ENCODE measurements around the gene SPTBN1. TPM values are rescaled to one million over a fixed set of nuclear protein-coding genes. Genes with fewer than 3 reads are reported as not detected.

Gene SPTBN1
- total and polyA plus RNA-seq, 2 donors (not counting 3 experiments of a cell fraction or from before 2014, with no cell fraction given), result 63.3 to 320 TPM

GRCh38 chr2:54468673-54469072, 12.5 kb downstream of the SPTBN1 start:
- BruUV-seq (replicated peaks), result no TSS peak
- H3K9me3 ChIP-seq (replicated peaks; ENCODE audit: control insufficient read depth, insufficient read depth, low read length), result no peaks in the 10 kb centered on the region
- ChIA-PET POLR2A (interaction anchor here (0.5 kb wide), 1 partner anchor 20 kb away, joined by 3 read pairs; no protein-coding TSS in a partner anchor), CTCF (no interaction called here)
- TF ChIP-seq GATA2 (IDR thresholded peaks at IDR 0.05; ENCODE audit: insufficient read depth, insufficient read length, low read depth, low read length), result no peak
- no peak for TF ChIP-seq POLR2AphosphoS5 (IDR thresholded peaks at IDR 0.05; ENCODE audit: insufficient read depth, low read depth, low read length)
- TF ChIP-seq, protein P1, sequence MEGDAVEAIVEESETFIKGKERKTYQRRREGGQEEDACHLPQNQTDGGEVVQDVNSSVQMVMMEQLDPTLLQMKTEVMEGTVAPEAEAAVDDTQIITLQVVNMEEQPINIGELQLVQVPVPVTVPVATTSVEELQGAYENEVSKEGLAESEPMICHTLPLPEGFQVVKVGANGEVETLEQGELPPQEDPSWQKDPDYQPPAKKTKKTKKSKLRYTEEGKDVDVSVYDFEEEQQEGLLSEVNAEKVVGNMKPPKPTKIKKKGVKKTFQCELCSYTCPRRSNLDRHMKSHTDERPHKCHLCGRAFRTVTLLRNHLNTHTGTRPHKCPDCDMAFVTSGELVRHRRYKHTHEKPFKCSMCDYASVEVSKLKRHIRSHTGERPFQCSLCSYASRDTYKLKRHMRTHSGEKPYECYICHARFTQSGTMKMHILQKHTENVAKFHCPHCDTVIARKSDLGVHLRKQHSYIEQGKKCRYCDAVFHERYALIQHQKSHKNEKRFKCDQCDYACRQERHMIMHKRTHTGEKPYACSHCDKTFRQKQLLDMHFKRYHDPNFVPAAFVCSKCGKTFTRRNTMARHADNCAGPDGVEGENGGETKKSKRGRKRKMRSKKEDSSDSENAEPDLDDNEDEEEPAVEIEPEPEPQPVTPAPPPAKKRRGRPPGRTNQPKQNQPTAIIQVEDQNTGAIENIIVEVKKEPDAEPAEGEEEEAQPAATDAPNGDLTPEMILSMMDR (IDR thresholded peaks at IDR 0.05; ENCODE audit: extremely low read depth in 1 of 2, insufficient read depth in 1 of 2, low read depth in 1 of 2, low read length in 2 of 2), result no peak
- TF ChIP-seq POLR2A (IDR thresholded peaks at IDR 0.05; ENCODE audit: low read depth, low read length), result no peak
- TF ChIP-seq, protein P2, sequence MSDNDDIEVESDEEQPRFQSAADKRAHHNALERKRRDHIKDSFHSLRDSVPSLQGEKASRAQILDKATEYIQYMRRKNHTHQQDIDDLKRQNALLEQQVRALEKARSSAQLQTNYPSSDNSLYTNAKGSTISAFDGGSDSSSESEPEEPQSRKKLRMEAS (IDR thresholded peaks at IDR 0.05; ENCODE audit: insufficient read depth, insufficient read length), result no peak
- no peak for TF ChIP-seq JUN (IDR thresholded peaks at IDR 0.05; ENCODE audit: borderline replicate concordance, insufficient read depth, insufficient read length, low read depth)
- no peak for TF ChIP-seq EZH2 (IDR thresholded peaks at IDR 0.05; ENCODE audit: borderline replicate concordance, low read depth, low read length, severe bottlenecking)
- TF ChIP-seq FOS (IDR thresholded peaks at IDR 0.05; ENCODE audit: borderline replicate concordance, insufficient read depth, low read length), result no peak
- TF ChIP-seq MYC (IDR thresholded peaks at IDR 0.05; ENCODE audit: low read depth, low read length), result no peak
- H2AFZ ChIP-seq (ENCODE audit: low read depth, low read length), result no peak overlapping the region
- no peak overlapping the region for H3K9ac ChIP-seq (replicated peaks; ENCODE audit: extremely low read depth, insufficient read depth, low read length)
- peaks cover 2% of the 10 kb centered on the region for H4K20me1 ChIP-seq (replicated peaks; ENCODE audit: control insufficient read depth, extremely low read depth, insufficient read depth, low read length)
- dilution Hi-C loops (cut with MboI; ENCODE audit: extremely low pct_ligation_motif_present, low sequenced_read_pairs) (no loop called here), intact Hi-C loops (cut with micrococcal nuclease) (no loop called here)
- no peak overlapping the region for H3K4me2 ChIP-seq (ENCODE audit: insufficient read depth, low read length)
- no peaks in the 10 kb centered on the region for H3K9me1 ChIP-seq (replicated peaks; ENCODE audit: control insufficient read depth, extremely low read depth, insufficient read depth, low read length)
- no peak overlapping the region for H3K27ac ChIP-seq (ENCODE audit: insufficient read depth, low read depth, low read length)
- FAIRE-seq (no peak), DNase-seq (ENCODE audit: low read depth, low spot score) (no peak)
- H3K79me2 ChIP-seq (ENCODE audit: control insufficient read depth, insufficient read depth, low read length), result peaks cover 30% of the 10 kb centered on the region
- H3K27me3 ChIP-seq (ENCODE audit: control insufficient read depth in 2 of 2, insufficient read depth in 2 of 2, low read length in 2 of 2), result no peaks in the 10 kb centered on the region
- H3K36me3 ChIP-seq (ENCODE audit: control insufficient read depth in 2 of 2, extremely low read depth in 1 of 2, insufficient read depth in 2 of 2, low read length in 2 of 2), result no peaks in the 10 kb centered on the region
- H3K4me3 ChIP-seq (replicated peaks in 1 of 3; ENCODE audit: insufficient read depth in 1 of 3, low read depth in 1 of 3, low read length in 3 of 3), result no peak overlapping the region
- H3K4me1 ChIP-seq (ENCODE audit: control insufficient read depth, extremely low read depth, insufficient read depth, low read length), result peaks cover 45% of the 10 kb centered on the region
